NCI-H510A treated with DMSO at 0.1 percent for 48 hours (cell line): ENCODE measurements around the gene LARP1B.
A peak's percentile ranks its signal among the peaks of the same experiment; 100 is the strongest.
"Not testable (repeated sequence)": the region's sequence is repeated elsewhere in the genome, so short reads cannot be mapped to it uniquely, and the experiment has no call there.

Experiments
- DNase-seq: peaks from one replicate; lab custom pipeline; 2025; lab: John Stamatoyannopoulos, UW

The LARP1B gene

GRCh38 chr4:128135391-128135790, 74.3 kb downstream of the LARP1B start:
- DNase-seq, result no peak

GRCh38 chr4:128141866-128142265, 80.8 kb downstream of the LARP1B start:
- no peak for DNase-seq

- DNase-seq, result no peak
These were observed 84.6 kb downstream of the LARP1B start for GRCh38 chr4:128145727-128146126.

GRCh38 chr4:128153800-128154199, 92.7 kb downstream of the LARP1B start:
- DNase-seq, result no peak

- DNase-seq, result no peak
These were observed 94.2 kb downstream of the LARP1B start for GRCh38 chr4:128155231-128155855.

- no peak for DNase-seq
These were observed 94.9 kb downstream of the LARP1B start for GRCh38 chr4:128155874-128156456.

GRCh38 chr4:128156472-128156871, 95.4 kb downstream of the LARP1B start:
- not testable (repeated sequence) for DNase-seq

- DNase-seq, result no peak
These were observed 97.8 kb downstream of the LARP1B start for GRCh38 chr4:128158894-128159293.

- no peak for DNase-seq
These were observed 98.9 kb downstream of the LARP1B start for GRCh38 chr4:128159967-128160366.

- DNase-seq, result no peak
These were observed 100.0 kb downstream of the LARP1B start for GRCh38 chr4:128161138-128161537.

GRCh38 chr4:128162434-128162833, 101.3 kb downstream of the LARP1B start:
- DNase-seq, result no peak

GRCh38 chr4:128163177-128164117, 102.3 kb downstream of the LARP1B start:
- no peak for DNase-seq

- no peak for DNase-seq
These were observed 105.9 kb downstream of the LARP1B start for GRCh38 chr4:128166982-128167381.

- no peak for DNase-seq
These were observed 107.6 kb downstream of the LARP1B start for GRCh38 chr4:128168701-128169100.

GRCh38 chr4:128169245-128169644, 108.1 kb downstream of the LARP1B start:
- DNase-seq, result no peak

GRCh38 chr4:128176643-128177042, 115.5 kb downstream of the LARP1B start:
- no peak for DNase-seq

- DNase-seq, result no peak
These were observed 116.4 kb downstream of the LARP1B start for GRCh38 chr4:128177498-128177897.

GRCh38 chr4:128186623-128187022, 125.5 kb downstream of the LARP1B start:
- no peak for DNase-seq

- peak; percentile 58 for DNase-seq
These were observed 130.1 kb downstream of the LARP1B start for GRCh38 chr4:128191115-128191781.

- DNase-seq, result no peak
These were observed 159.4 kb downstream of the LARP1B start for GRCh38 chr4:128220286-128221235.

GRCh38 chr4:128221586-128221985, 160.5 kb downstream of the LARP1B start:
- DNase-seq, result no peak
